Neural progenitor cell (in vitro differentiated cells): ENCODE data around the gene KCNK17.

ENCODE experiments used
- EZH2 ChIP-seq: fragments of 200-600 bp; sonication (generic); IDR thresholded peaks from 2 replicates; pipeline ENCODE4 v1.6.1; 2017; ENCODE audit warnings: antibody characterized with exemption, mild to moderate bottlenecking, moderate library complexity
- TF ChIP-seq, protein P1 (sequence below): fragments of 200-600 bp; sonication (generic); IDR thresholded peaks from 2 replicates; pipeline ENCODE4 v1.5.1; 2017; ENCODE audit warnings: antibody characterized with exemption, mild to moderate bottlenecking

DNA sequence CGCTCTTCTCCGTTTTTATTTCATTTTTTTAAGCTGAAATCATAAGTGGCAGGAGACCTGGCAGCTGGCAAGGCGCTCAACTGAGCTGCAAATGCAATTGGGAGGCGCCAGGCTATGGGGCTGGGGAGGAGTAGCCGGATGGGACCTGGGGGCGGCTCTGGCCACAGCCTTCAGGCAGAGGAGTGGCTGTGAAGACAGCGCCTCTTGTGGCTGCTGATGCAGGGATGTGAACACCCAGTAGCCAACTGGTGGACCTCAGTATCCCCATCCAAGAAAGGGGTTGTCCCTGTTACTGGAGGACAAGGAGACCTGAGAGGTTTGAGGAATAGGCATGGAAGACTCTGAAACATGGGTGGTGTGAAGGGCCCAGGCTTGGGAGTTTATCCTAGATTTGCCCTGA lies 12.6 kb downstream of the KCNK17 start:
- TF ChIP-seq, protein P1, sequence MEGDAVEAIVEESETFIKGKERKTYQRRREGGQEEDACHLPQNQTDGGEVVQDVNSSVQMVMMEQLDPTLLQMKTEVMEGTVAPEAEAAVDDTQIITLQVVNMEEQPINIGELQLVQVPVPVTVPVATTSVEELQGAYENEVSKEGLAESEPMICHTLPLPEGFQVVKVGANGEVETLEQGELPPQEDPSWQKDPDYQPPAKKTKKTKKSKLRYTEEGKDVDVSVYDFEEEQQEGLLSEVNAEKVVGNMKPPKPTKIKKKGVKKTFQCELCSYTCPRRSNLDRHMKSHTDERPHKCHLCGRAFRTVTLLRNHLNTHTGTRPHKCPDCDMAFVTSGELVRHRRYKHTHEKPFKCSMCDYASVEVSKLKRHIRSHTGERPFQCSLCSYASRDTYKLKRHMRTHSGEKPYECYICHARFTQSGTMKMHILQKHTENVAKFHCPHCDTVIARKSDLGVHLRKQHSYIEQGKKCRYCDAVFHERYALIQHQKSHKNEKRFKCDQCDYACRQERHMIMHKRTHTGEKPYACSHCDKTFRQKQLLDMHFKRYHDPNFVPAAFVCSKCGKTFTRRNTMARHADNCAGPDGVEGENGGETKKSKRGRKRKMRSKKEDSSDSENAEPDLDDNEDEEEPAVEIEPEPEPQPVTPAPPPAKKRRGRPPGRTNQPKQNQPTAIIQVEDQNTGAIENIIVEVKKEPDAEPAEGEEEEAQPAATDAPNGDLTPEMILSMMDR = peak; percentile 63
- TF ChIP-seq EZH2 = no peak
